Gastroesophageal sphincter (tissue), 4 donors: ENCODE measurements around the gene CSF3R. TPM values are rescaled to one million over a fixed set of nuclear protein-coding genes. Genes with fewer than 3 reads are reported as not detected.
"Not testable (repeated sequence)": the region's sequence is repeated elsewhere in the genome, so short reads cannot be mapped to it uniquely, and the experiment has no call there.

Source experiments
- ATAC-seq: fragments of 150-250 bp; one replicate; pipeline ENCODE4 v1.9.1; 2016; ENCODE audit warnings: mild to moderate bottlenecking, moderate library complexity
- H3K27ac ChIP-seq, 4 donors: fragments of 200-600 bp; sonication (generic) in 3 of 4; 1 replicate in 3 of 4; 2 replicates in 1 of 4; pipeline ENCODE4 v1.5.1; 2016 to 2019
- H3K27me3 ChIP-seq: fragments of 200-600 bp; sonication (generic); one replicate; pipeline ENCODE4 v1.5.1; 2019
- H3K36me3 ChIP-seq, 2 donors: fragments of 200-600 bp; sonication (generic); one replicate each; pipeline ENCODE4 v1.5.1; 2019; ENCODE audit warnings: control low read depth in 1 of 2
- H3K4me1 ChIP-seq, 3 donors: fragments of 200-600 bp; sonication (generic); 1 replicate in 2 of 3; 2 replicates in 1 of 3; pipeline ENCODE4 v1.5.1; 2016 to 2019; ENCODE audit warnings: control low read depth in 2 of 3
- H3K4me3 ChIP-seq, 2 donors: fragments of 200-600 bp; sonication (generic); one replicate each; pipeline ENCODE4 v1.5.1; 2019; ENCODE audit warnings: mild to moderate bottlenecking in 1 of 2, moderate library complexity in 1 of 2
- H3K9me3 ChIP-seq, 3 donors: fragments of 200-600 bp; sonication (generic); one replicate each; pipeline ENCODE4 v1.5.1; 2017 to 2019; ENCODE audit warnings: control low read depth in 2 of 3
- CTCF ChIP-seq, 4 experiments: fragments of 200-600 bp in 2 of 4; fragments of 450-650 bp in 2 of 4; sonication (generic) in 1 of 4; IDR thresholded peaks; one replicate each; pipeline ENCODE4 v1.5.1; 2017 to 2019; ENCODE audit warnings: antibody characterized with exemption in 4 of 4, mild to moderate bottlenecking in 2 of 4, moderate library complexity in 2 of 4
- EP300 ChIP-seq: sonication (generic); formaldehyde crosslinking; IDR thresholded peaks from one replicate; pipeline ENCODE4 v1.6.1; 2017; ENCODE audit warnings: antibody characterized with exemption, mild to moderate bottlenecking
- POLR2A ChIP-seq, 2 donors: fragments of 450-650 bp; IDR thresholded peaks; one replicate each; pipeline ENCODE4 v1.6.1; 2017; ENCODE audit warnings: antibody characterized with exemption in 2 of 2, mild to moderate bottlenecking in 2 of 2, moderate library complexity in 1 of 2
- POLR2AphosphoS5 ChIP-seq: sonication (generic); formaldehyde crosslinking; IDR thresholded peaks from one replicate; pipeline ENCODE4 v1.6.1; 2017; ENCODE audit warnings: antibody characterized with exemption
- WGBS, 2 donors: methylation state at CpG; one replicate each; pipeline ENCODE4 v1.1.5; 2018; ENCODE audit warnings: low coverage in 1 of 2; 5-methylcytosine and 5-hydroxymethylcytosine counted together
- total RNA-seq, 4 donors: library from RNA; depleted of rRNA; stranded (reverse); fragments of >200 nt; gene quantifications; one replicate each; pipeline ENCODE4 v1.1.0, GENCODE V29; 2016

Gene CSF3R
- total RNA-seq, 4 donors from 2014 or later: 2.7 to 26.8 (median 10.1) TPM

- no peak for ATAC-seq
- H3K27ac ChIP-seq: no peak overlapping the region
- H3K4me1 ChIP-seq: no peaks in the 10 kb centered on the region
- no peak overlapping the region for H3K4me3 ChIP-seq
- peaks cover 86% of the 10 kb centered on the region for H3K27me3 ChIP-seq
- no peak for TF ChIP-seq CTCF (IDR thresholded peaks at IDR 0.05)
- TF ChIP-seq EP300: no peak
- no peak for TF ChIP-seq POLR2AphosphoS5
- TF ChIP-seq POLR2A (IDR thresholded peaks at IDR 0.05): no peak
- 65 to 72% methylated on average over 2 to 3 of the region's 3 CpGs for WGBS, 2 donors
- H3K9me3 ChIP-seq: no peaks in the 10 kb centered on the region
- no peaks in the 10 kb centered on the region for H3K36me3 ChIP-seq
Observed at GRCh38 chr1:36508257-36508656, 25.5 kb upstream of the CSF3R start.

GRCh38 chr1:36506276-36506920 is 23.7 kb upstream of the CSF3R start:
- no peaks in the 10 kb centered on the region for H3K36me3 ChIP-seq
- H3K27ac ChIP-seq: no peak overlapping the region
- no peaks in the 10 kb centered on the region for H3K9me3 ChIP-seq
- 37 to 47% methylated on average over 5 of the region's 5 CpGs for WGBS, 2 donors
- no peak overlapping the region for H3K4me3 ChIP-seq
- no peak for ATAC-seq
- H3K4me1 ChIP-seq: no peaks in the 10 kb centered on the region
- no peak for TF ChIP-seq CTCF (IDR thresholded peaks at IDR 0.05)
- no peak for TF ChIP-seq POLR2AphosphoS5
- no peak for TF ChIP-seq POLR2A (IDR thresholded peaks at IDR 0.05)
- TF ChIP-seq EP300: no peak
- H3K27me3 ChIP-seq: peaks cover 74% of the 10 kb centered on the region

GRCh38 chr1:36503733-36504132 is 21.0 kb upstream of the CSF3R start:
- H3K27me3 ChIP-seq: peaks cover 57% of the 10 kb centered on the region
- H3K36me3 ChIP-seq: no peaks in the 10 kb centered on the region
- no peaks in the 10 kb centered on the region for H3K4me1 ChIP-seq
- H3K27ac ChIP-seq: no peak overlapping the region
- ATAC-seq: no peak
- no peaks in the 10 kb centered on the region for H3K9me3 ChIP-seq
- H3K4me3 ChIP-seq: no peak overlapping the region
- TF ChIP-seq EP300 (no peak), CTCF (IDR thresholded peaks at IDR 0.05) (no peak)
- 8 to 14% methylated on average over 1 of the region's 1 CpG for WGBS, 2 donors

- no peak overlapping the region for H3K4me3 ChIP-seq
- H3K36me3 ChIP-seq: no peaks in the 10 kb centered on the region
- no peak overlapping the region for H3K27ac ChIP-seq
- 50% methylated on average over 1 of the region's 1 CpG for WGBS, 2 donors
- no peaks in the 10 kb centered on the region for H3K4me1 ChIP-seq
- peaks cover 51% of the 10 kb centered on the region for H3K27me3 ChIP-seq
- H3K9me3 ChIP-seq: no peaks in the 10 kb centered on the region
- no peak for ATAC-seq
- no peak for TF ChIP-seq EP300
- no peak for TF ChIP-seq POLR2AphosphoS5
- no peak for TF ChIP-seq CTCF (IDR thresholded peaks at IDR 0.05)
- no peak for TF ChIP-seq POLR2A (IDR thresholded peaks at IDR 0.05)
Observed at GRCh38 chr1:36503159-36503558, 20.4 kb upstream of the CSF3R start.

- peaks cover 47% of the 10 kb centered on the region for H3K27me3 ChIP-seq
- no peaks in the 10 kb centered on the region for H3K36me3 ChIP-seq
- no peak for TF ChIP-seq CTCF (IDR thresholded peaks at IDR 0.05)
- TF ChIP-seq EP300: no peak
- no peak for TF ChIP-seq POLR2AphosphoS5
- no peak overlapping the region for H3K27ac ChIP-seq
- H3K9me3 ChIP-seq: no peaks in the 10 kb centered on the region
- WGBS, 2 donors: 38 to 65% methylated on average over 1 to 2 of the region's 2 CpGs
- H3K4me3 ChIP-seq: no peak overlapping the region
- ATAC-seq: no peak
- no peaks in the 10 kb centered on the region for H3K4me1 ChIP-seq
Observed at GRCh38 chr1:36502616-36503015, 19.9 kb upstream of the CSF3R start.

- H3K36me3 ChIP-seq, ATAC-seq, H3K4me3 ChIP-seq, H3K27ac ChIP-seq, H3K9me3 ChIP-seq, H3K4me1 ChIP-seq: not testable (repeated sequence)
- WGBS, 2 donors: 83 to 90% methylated on average over 3 of the region's 4 CpGs
- H3K27me3 ChIP-seq: peaks cover 43% of the 10 kb centered on the region
Observed at GRCh38 chr1:36501911-36502310, 19.2 kb upstream of the CSF3R start.
